Smooth muscle cell (in vitro differentiated cells): ENCODE measurements around the gene TTLL6. TPM values are rescaled to one million over a fixed set of nuclear protein-coding genes. Genes with fewer than 3 reads are reported as not detected.

Experiments
- DNase-seq: peaks from one replicate; lab custom pipeline; 2025; ENCODE audit not compliant: unreplicated experiment; lab: John Stamatoyannopoulos, UW
- H2AFZ ChIP-seq: fragments of 200-600 bp; sonication (generic); 2 replicates; pipeline ENCODE4 v1.6.0; 2016; ENCODE audit warnings: antibody characterized with exemption, low read depth, mild to moderate bottlenecking
- H3F3A ChIP-seq: fragments of 200-600 bp; sonication (generic); 2 replicates; pipeline ENCODE4 v1.6.0; 2017; ENCODE audit warnings: antibody characterized with exemption, low read depth
- H3K27ac ChIP-seq: fragments of 200-600 bp; sonication (generic); 2 replicates; pipeline ENCODE4 v1.5.1; 2016; ENCODE audit warnings: low read depth, mild to moderate bottlenecking
- H3K27me3 ChIP-seq: fragments of 200-600 bp; sonication (generic); 2 replicates; pipeline ENCODE4 v1.6.1; 2016; ENCODE audit warnings: low read depth, mild to moderate bottlenecking
- H3K36me3 ChIP-seq: fragments of 200-600 bp; sonication (generic); 2 replicates; pipeline ENCODE4 v1.5.1; 2016; ENCODE audit warnings: low read depth
- H3K4me1 ChIP-seq: fragments of 200-600 bp; sonication (generic); 2 replicates; pipeline ENCODE4 v1.5.1; 2016; ENCODE audit warnings: low read depth
- H3K4me2 ChIP-seq: fragments of 200-600 bp; sonication (generic); 2 replicates; pipeline ENCODE4 v1.6.0; 2016; ENCODE audit warnings: mild to moderate bottlenecking
- H3K4me3 ChIP-seq: fragments of 200-600 bp; sonication (generic); 2 replicates; pipeline ENCODE4 v1.5.1; 2016; ENCODE audit warnings: mild to moderate bottlenecking
- H3K79me2 ChIP-seq: fragments of 200-600 bp; sonication (generic); 2 replicates; pipeline ENCODE4 v1.6.0; 2016; ENCODE audit warnings: low read depth, mild to moderate bottlenecking
- H3K9ac ChIP-seq: fragments of 200-600 bp; sonication (generic); 2 replicates; pipeline ENCODE4 v1.6.0; 2016; ENCODE audit warnings: low read depth
- H3K9me3 ChIP-seq: fragments of 200-600 bp; sonication (generic); replicated peaks from 2 replicates; pipeline ENCODE4 v1.5.1; 2016; ENCODE audit warnings: low read depth
- H4K20me1 ChIP-seq: fragments of 200-600 bp; sonication (generic); 2 replicates; pipeline ENCODE4 v1.6.0; 2016; ENCODE audit warnings: low read depth
- WGBS: methylation state at CpG from one replicate; pipeline ENCODE4 v1.1.7; 2016; ENCODE audit warnings: low lambda C conversion rate; 5-methylcytosine and 5-hydroxymethylcytosine counted together
- polyA plus RNA-seq: library from polyadenylated mRNA; unstranded; fragments of >200 nt; fragmentation: Nextera tagmentation; extraction: Ambion mirVana; gene quantifications from 2 replicates; pipeline ENCODE4 v1.2.1, GENCODE V29; 2016
- total RNA-seq: library from RNA; depleted of rRNA; stranded (reverse); fragments of >200 nt; gene quantifications from 2 replicates; pipeline ENCODE4 v1.2.3, GENCODE V29; 2014
- TF ChIP-seq, protein P1 (sequence below): fragments of 200-600 bp; sonication (generic); IDR thresholded peaks from 2 replicates; pipeline ENCODE4 v1.5.1; 2017; ENCODE audit warnings: borderline replicate concordance, mild to moderate bottlenecking, antibody characterized with exemption; ENCODE audit not compliant: insufficient read depth, poor library complexity, severe bottlenecking

Gene TTLL6
- total and polyA plus RNA-seq, 2 experiments from 2014 or later = 0.41 TPM; not detected in 1

DNA sequence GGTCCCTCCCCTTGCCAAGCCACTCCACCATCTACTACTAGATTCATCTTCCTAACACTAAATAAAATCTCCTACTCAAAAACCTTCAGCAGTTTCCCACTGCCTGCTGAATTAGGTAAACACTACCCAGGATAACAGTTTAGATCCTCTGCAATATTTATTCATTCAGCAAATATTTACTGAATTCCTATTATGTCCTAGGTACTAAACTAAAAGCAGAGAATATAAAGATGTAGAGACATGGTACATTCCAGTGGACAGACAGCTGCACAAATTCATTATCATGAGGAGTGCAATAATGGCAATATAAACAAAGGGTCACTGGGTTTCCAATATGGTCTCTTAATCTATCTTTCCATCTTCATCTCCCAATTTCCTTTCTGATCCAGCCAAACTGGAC lies 57.7 kb downstream of the TTLL6 start:
- Histone ChIP-seq H2AFZ (no peak overlapping the region), H3K27ac (no peak overlapping the region), H3K4me1 (peaks cover 8% of the 10 kb centered on the region), H3K79me2 (no peaks in the 10 kb centered on the region), H3K9ac (no peak overlapping the region), H3K4me3 (no peak overlapping the region), H4K20me1 (no peaks in the 10 kb centered on the region), H3K9me3 (no peaks in the 10 kb centered on the region), H3K36me3 (no peaks in the 10 kb centered on the region), H3K4me2 (no peak overlapping the region), H3K27me3 (peaks cover 87% of the 10 kb centered on the region), H3F3A (no peaks in the 10 kb centered on the region)
- DNase-seq = no peak
- TF ChIP-seq, protein P1, sequence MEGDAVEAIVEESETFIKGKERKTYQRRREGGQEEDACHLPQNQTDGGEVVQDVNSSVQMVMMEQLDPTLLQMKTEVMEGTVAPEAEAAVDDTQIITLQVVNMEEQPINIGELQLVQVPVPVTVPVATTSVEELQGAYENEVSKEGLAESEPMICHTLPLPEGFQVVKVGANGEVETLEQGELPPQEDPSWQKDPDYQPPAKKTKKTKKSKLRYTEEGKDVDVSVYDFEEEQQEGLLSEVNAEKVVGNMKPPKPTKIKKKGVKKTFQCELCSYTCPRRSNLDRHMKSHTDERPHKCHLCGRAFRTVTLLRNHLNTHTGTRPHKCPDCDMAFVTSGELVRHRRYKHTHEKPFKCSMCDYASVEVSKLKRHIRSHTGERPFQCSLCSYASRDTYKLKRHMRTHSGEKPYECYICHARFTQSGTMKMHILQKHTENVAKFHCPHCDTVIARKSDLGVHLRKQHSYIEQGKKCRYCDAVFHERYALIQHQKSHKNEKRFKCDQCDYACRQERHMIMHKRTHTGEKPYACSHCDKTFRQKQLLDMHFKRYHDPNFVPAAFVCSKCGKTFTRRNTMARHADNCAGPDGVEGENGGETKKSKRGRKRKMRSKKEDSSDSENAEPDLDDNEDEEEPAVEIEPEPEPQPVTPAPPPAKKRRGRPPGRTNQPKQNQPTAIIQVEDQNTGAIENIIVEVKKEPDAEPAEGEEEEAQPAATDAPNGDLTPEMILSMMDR = no peak

- DNase-seq = no peak
- H3K36me3 ChIP-seq = no peaks in the 10 kb centered on the region
- TF ChIP-seq, protein P1 = no peak
- WGBS = 52% methylated on average over 2 of the region's 2 CpGs
- no peaks in the 10 kb centered on the region for H4K20me1 ChIP-seq
- no peak overlapping the region for H3K27ac ChIP-seq
- no peaks in the 10 kb centered on the region for H3F3A ChIP-seq
- no peak overlapping the region for H3K9ac ChIP-seq
- H3K4me2 ChIP-seq = no peak overlapping the region
- H3K27me3 ChIP-seq = peaks cover 87% of the 10 kb centered on the region
- no peaks in the 10 kb centered on the region for H3K9me3 ChIP-seq
- no peaks in the 10 kb centered on the region for H3K79me2 ChIP-seq
- H3K4me1 ChIP-seq = peaks cover 8% of the 10 kb centered on the region
- no peak overlapping the region for H2AFZ ChIP-seq
- no peak overlapping the region for H3K4me3 ChIP-seq
Measured at GRCh38 chr17:48757524-48757961, 59.5 kb downstream of the TTLL6 start.

- Histone ChIP-seq H4K20me1 (no peaks in the 10 kb centered on the region), H3K27me3 (peaks cover 87% of the 10 kb centered on the region)
- WGBS = 84% methylated on average over 3 of the region's 3 CpGs
Measured at GRCh38 chr17:48756830-48757251, 60.2 kb downstream of the TTLL6 start.

GRCh38 chr17:48755356-48755755 lies 61.7 kb downstream of the TTLL6 start:
- TF ChIP-seq, protein P1 = no peak
- Histone ChIP-seq H3K36me3 (no peaks in the 10 kb centered on the region), H3K9me3 (no peaks in the 10 kb centered on the region), H3F3A (no peaks in the 10 kb centered on the region), H3K4me3 (peak overlapping the region; percentile 31), H3K4me1 (peaks cover 8% of the 10 kb centered on the region), H3K27ac (no peak overlapping the region), H3K4me2 (peak overlapping the region; percentile 84), H3K9ac (no peak overlapping the region), H3K79me2 (no peaks in the 10 kb centered on the region), H4K20me1 (no peaks in the 10 kb centered on the region), H2AFZ (no peak overlapping the region), H3K27me3 (peaks cover 89% of the 10 kb centered on the region)
- WGBS = 49% methylated on average over 8 of the region's 8 CpGs
- no peak for DNase-seq

More at GRCh38 chr17:48756830-48757251, 60.2 kb downstream of the TTLL6 start:
- H3K79me2 ChIP-seq = no peaks in the 10 kb centered on the region
- H3F3A ChIP-seq = no peaks in the 10 kb centered on the region
- H3K4me3 ChIP-seq = no peak overlapping the region
- H3K27ac ChIP-seq = no peak overlapping the region
- H3K4me2 ChIP-seq = no peak overlapping the region
- TF ChIP-seq, protein P1 = no peak
- H3K9ac ChIP-seq = no peak overlapping the region
- H2AFZ ChIP-seq = no peak overlapping the region
- H3K36me3 ChIP-seq = no peaks in the 10 kb centered on the region
- peaks cover 8% of the 10 kb centered on the region for H3K4me1 ChIP-seq
- no peak for DNase-seq
- no peaks in the 10 kb centered on the region for H3K9me3 ChIP-seq
